GM19455 (cell line): Measurements from ENCODE around the gene EIF3D.

Source experiments
- ATAC-seq: cut with Tn5 transposase; IDR thresholded peaks from one replicate; pipeline ENCODE4 v1.9.1; 2021; ENCODE audit not compliant: unreplicated experiment

Gene EIF3D

GRCh38 chr22:36528795-36529751 is at the start of gene EIF3D:
TSS of gene EIF3D (minus strand) at chr22:36529166. CDS start at chr22:36526121, 3,045 bp downstream.
- peak; percentile 90 for ATAC-seq

DNA sequence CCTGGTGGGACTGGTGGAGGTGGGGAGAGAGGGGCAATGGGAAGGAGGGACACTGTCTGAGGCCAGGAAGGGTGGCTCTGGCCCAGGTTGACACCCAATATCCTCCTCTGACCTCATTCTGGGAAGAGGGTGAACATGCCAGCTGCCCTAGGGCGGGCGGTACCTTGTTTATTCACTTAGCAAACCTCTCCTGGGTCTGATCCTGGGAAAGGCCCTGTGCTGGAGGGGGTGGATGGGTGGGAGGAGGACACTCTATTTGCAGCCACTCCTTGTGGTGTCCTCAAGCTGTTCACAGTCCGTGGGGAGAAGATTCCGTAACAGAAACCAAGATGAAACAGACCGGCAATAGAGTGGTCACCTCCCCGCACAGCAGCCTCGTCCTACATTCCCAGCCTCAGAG is 49.7 kb upstream of the EIF3D start:
- ATAC-seq: no peak

GRCh38 chr22:36577019-36577418 is 48.1 kb upstream of the EIF3D start:
- ATAC-seq: no peak

DNA sequence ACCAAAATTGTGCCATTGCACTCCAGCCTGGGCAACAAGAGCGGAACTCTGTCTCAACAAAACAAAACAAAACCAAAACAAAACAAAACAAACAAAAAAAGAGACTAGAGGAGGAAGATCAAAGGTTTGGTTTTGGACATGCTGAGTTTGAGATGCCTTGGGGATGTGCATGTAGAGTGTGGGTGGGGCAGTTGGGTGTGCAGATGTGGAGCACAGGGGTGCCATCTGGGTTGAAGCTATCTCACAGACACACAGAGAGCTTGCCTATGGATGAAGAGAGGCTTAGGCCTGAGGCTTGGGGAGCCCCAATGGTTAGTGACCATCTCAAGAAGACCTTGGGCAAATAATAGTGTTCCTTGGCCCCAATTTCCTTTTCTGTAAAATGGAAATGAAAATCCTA is 45.8 kb upstream of the EIF3D start:
- no peak for ATAC-seq

GRCh38 chr22:36573815-36574363 is 44.9 kb upstream of the EIF3D start:
- no peak for ATAC-seq

DNA sequence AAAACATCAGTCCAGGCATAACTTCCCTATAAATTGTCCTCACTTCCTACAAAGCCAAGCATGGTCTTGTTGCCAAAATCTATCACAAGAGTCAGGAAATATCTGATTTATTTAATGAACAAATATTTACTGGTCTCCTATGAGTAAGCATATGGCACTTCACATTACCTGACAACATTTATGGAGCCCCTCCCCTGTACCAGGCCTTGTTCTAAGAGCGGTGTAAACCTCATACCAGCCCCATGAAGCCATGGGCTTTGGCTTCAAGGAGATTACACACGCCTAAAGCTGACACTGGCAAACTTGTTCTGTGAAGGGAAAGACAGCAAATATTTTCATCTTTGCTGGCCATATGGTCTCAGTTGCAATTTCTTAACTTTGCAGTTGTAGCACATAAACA is 43.0 kb upstream of the EIF3D start:
- no peak for ATAC-seq

DNA sequence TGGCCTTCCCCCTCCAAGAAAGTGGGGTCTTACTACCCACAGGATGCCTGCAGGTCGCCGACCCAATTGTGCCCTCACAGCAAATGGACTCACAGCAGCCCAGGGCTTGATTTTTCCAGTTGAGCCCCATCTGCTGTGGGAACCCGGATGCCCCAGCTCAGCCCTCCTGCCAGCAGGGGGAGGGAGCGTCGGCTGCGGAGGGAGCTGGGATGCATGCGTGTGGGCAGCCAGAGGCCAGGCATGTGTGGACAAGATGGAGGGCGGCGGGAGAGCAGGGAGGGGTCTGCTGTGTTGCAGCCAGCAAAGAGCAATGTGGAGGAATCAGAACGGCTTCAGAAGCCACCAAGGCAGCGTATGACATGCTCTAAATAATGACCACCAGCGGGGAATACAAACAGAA is 41.0 kb upstream of the EIF3D start:
- ATAC-seq: no peak

DNA sequence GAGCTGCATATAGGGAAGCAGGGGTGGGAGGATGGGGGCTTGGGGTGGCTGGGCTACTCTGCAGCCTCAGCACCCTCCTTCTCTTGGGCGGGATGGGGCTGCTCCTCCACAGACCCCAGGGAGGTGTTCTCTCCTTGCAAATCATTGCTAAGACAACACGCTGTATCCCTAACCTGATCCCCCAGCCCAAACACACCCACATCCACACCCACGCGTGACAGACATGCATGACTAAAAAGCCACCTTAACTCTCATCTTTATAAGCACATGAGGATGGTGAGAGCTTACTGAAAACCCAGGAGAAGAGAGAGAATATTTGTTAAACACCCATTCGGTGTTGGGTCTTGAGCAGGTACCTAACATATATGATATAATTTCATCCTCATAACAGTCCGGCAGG is 39.9 kb upstream of the EIF3D start:
- ATAC-seq: no peak

DNA sequence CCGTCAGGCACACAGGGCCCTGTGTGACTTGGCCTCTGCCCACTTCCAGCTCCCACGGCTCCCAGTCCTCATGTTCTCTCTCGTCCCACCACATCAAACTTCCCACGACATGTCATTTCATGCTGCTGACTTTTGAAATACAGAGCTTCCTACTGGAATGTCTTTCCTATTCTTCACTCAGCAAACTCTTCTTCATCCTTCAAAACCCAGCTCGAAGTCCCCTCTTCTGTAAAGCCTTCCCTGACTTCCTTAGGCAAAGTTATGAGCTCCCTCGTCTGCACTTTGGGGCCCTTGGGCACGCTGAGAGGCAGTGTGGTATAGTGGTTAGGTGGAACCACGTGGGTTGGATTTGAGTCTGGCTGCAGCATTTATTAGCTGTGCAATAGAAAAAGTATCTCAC is 37.8 kb upstream of the EIF3D start:
- no peak for ATAC-seq

GRCh38 chr22:36565686-36566085 is 36.7 kb upstream of the EIF3D start:
- no peak for ATAC-seq

GRCh38 chr22:36565159-36565507 is 36.2 kb upstream of the EIF3D start:
- ATAC-seq: no peak

DNA sequence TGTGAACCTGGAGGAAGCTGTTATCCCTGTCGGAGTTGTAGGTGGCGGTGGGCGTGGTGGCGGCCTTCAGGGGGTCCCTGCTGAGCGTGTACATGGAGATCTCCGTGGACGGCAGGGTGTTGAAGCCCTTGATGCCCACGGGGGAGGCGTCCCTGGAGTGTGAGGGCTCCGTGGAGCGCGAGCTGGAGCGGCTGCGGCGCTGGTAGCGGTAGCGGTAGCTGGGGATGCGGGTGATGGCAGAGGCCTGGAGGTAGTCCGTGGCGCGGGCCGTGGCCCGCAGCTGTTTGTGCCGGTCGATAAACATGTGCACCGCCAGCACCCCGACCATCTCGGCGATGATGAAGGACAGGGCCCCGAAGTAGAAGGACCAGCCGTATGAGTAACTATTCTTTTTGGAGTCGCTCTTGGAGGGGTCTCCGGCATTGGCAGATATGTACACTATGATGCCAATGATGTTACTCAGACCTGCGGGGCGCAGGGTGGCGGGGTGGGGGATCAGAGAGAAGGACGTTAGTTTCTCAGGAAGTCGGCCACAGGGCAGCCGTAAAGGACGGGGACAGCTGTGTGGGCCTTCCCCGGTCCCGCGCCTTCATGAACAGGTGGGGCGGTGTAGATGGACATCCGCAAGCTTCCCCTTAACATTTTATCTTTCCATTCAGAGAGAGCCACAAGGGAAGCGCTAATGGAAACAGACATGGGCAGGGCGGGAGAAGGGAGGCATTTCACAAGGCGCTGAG is 35.6 kb upstream of the EIF3D start:
- no peak for ATAC-seq

DNA sequence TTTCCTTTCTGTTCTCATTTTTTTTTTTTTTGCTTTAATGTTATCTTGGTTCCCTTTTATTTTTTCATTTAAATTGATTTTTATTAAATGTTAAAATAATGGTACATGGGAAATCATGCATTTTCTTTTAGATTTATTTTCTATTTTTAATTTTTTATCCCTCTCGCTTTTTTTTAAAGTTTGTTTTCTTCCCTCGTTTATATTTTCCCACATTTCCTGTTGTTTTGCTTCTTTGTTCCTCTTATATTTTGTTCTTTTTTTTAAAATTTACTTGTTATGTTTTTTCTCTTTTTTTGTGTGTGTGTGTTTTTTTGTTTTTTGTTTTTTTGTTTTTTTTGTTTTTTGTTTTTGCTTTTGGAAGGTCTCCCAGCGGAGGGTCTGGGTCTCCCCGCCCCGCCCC is 34.9 kb upstream of the EIF3D start:
- ATAC-seq: no peak

- ATAC-seq: no peak
Measured at GRCh38 chr22:36563444-36563843, 34.5 kb upstream of the EIF3D start.

- ATAC-seq: no peak
Measured at GRCh38 chr22:36563001-36563400, 34.0 kb upstream of the EIF3D start.

GRCh38 chr22:36562261-36562835 is 33.4 kb upstream of the EIF3D start:
- ATAC-seq: no peak

DNA sequence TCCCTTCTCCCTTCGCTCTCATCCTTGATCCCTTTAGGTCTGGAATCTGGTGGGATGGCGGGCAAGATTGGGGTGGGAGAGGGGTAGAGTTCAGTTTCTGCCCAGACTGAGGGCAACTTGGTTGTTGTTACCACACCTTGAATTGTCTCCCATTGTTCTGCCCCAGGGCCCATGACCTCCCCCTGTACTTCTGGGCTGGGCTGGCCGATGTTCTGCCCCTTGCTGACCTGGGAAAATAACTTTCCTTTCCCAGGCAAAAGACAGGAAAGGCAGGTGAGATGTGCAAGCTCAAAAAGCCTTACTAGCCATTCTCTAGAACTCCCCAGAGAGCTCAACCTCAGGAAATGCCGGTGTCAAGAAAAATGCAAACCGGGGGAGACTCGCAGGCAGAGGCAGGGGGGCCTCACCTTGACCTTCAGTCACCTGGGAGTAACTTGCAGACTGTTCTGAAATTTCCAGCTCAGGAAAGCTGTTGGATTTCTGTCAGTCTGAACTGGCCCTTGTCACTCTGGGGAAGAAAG is 32.4 kb upstream of the EIF3D start:
- ATAC-seq: no peak

DNA sequence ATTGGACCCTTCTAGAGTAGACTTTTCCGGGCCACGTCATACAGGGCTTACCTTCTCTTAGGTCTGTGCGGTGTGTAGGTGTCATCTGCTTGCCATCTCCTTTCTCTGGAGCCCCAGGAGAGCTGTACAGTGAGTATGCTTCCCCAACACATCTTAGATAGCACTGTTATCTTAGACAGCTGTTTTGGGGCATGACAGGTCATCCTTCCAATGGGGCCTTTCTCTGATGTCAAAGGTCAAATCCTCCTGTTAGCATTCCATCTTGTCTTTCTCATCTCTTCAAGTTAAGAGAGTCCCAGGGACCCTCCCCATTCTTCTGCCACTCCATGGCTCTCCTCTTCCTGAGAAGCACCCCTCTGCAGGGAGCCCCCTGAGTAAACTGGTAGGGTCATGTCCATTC is 31.0 kb upstream of the EIF3D start:
- ATAC-seq: no peak

- ATAC-seq: no peak
Measured at GRCh38 chr22:36554098-36554497, 25.1 kb upstream of the EIF3D start.

GRCh38 chr22:36552289-36552688 is 23.3 kb upstream of the EIF3D start:
- ATAC-seq: no peak

DNA sequence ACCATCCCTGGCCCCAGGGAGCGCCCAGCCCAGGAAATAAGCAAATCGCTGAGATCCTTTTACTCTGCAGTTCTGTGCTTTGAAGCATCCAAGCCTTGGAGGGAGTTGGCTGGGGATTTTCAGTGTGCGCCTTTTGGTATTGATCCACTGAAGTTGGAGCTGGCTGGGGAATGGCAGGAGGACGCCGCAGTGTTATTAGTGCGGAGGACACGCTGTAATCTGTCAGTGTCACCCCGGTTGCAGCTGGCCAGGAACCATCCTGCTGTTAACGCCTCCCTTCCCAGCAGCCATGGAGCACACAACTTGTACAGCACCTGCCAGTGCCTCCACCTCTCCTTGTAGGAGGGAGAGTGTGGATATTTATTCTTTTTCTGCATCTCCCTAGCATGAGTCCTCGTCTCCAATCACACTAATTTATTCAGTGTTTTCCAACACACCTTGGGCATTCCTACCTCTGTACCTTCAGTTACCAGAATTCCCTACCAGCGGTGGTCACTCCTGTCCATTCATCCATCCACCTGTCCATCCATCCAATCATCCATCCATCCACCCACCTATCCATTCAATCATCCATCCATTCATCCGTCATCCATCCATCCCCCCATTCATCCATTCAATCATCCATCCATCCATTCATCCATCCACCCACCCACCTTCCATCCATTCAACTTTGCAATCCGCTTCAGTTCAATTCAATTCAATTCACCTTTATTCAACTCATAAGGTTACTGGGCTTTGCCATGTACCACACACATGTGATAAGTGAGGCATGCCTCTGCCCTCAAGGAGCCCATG is 21.9 kb upstream of the EIF3D start:
- ATAC-seq: no peak
